Endodermal cell (in vitro differentiated cells): ENCODE data around the gene CTAG1B. TPM values are rescaled to one million over a fixed set of nuclear protein-coding genes. Genes with fewer than 3 reads are reported as not detected.

Experiments
- DNase-seq: peaks from one replicate; pipeline ENCODE4 v3.0.0-alpha.2; 2017
- H3K27ac ChIP-seq: 2 replicates; pipeline ENCODE4 v1.5.1; 2013; ENCODE audit warnings: mild to moderate bottlenecking, low read depth, low read length, moderate library complexity
- H3K27me3 ChIP-seq: 2 replicates; pipeline ENCODE4 v1.6.1; 2013; ENCODE audit warnings: mild to moderate bottlenecking, low read length, moderate library complexity; ENCODE audit not compliant: insufficient read depth, control insufficient read depth, poor library complexity, severe bottlenecking
- H3K36me3 ChIP-seq: 2 replicates; pipeline ENCODE4 v1.7.0; 2013; ENCODE audit warnings: mild to moderate bottlenecking, low read length, moderate library complexity; ENCODE audit not compliant: control insufficient read depth, insufficient read depth
- H3K4me1 ChIP-seq: one replicate; pipeline ENCODE4 v1.7.0; 2013; ENCODE audit warnings: low read length; ENCODE audit not compliant: control insufficient read depth, insufficient read depth
- H3K4me3 ChIP-seq: 2 replicates; pipeline ENCODE4 v1.5.1; 2013; ENCODE audit warnings: mild to moderate bottlenecking, low read length, moderate library complexity
- H3K9ac ChIP-seq: 2 replicates; pipeline ENCODE4 v1.6.1; 2013; ENCODE audit warnings: mild to moderate bottlenecking, low read length, moderate library complexity; ENCODE audit not compliant: poor library complexity, severe bottlenecking; ENCODE audit errors: extremely low read depth
- H3K9me3 ChIP-seq: 2 replicates; pipeline ENCODE4 v1.6.1; 2013; ENCODE audit warnings: mild to moderate bottlenecking, low read length, moderate library complexity; ENCODE audit not compliant: control insufficient read depth
- H3K27ac Mint-ChIP-seq: 2 replicates; pipeline ENCODE4 v1.8.0; 2020; ENCODE audit warnings: mixed read lengths
- H3K27me3 Mint-ChIP-seq: 2 replicates; pipeline ENCODE4 v1.8.0; 2021; ENCODE audit warnings: mild to moderate bottlenecking, mixed read lengths; ENCODE audit not compliant: insufficient read depth
- H3K36me3 Mint-ChIP-seq: 2 replicates; pipeline ENCODE4 v1.8.0; 2020; ENCODE audit warnings: low read depth, mixed read lengths
- H3K4me1 Mint-ChIP-seq: 2 replicates; pipeline ENCODE4 v1.8.0; 2020; ENCODE audit warnings: mixed read lengths
- H3K4me3 Mint-ChIP-seq: 2 replicates; pipeline ENCODE4 v1.8.0; 2020; ENCODE audit warnings: mild to moderate bottlenecking, moderate library complexity, mixed read lengths
- H3K9me3 Mint-ChIP-seq: 2 replicates; pipeline ENCODE4 v1.8.0; 2020; ENCODE audit warnings: mild to moderate bottlenecking, mixed read lengths
- WGBS, 2 experiments: methylation state at CpG; one replicate each; pipeline versions ENCODE4 v1.1.5 to v1.1.7; 2013; ENCODE audit warnings: missing lambda C conversion rate in 2 of 2, mixed read lengths in 1 of 2; ENCODE audit not compliant: insufficient coverage in 1 of 2, insufficient read length in 1 of 2; 5-methylcytosine and 5-hydroxymethylcytosine counted together
- total RNA-seq, 2 donors: library from RNA; stranded (reverse); fragmentation: NEBNext Ultra II Directional in 1 of 2; extraction: Animal tissue kit (Norgen Biotek cat#: 25700) in 1 of 2; gene quantifications; 2 replicates in 1 of 2; 3 replicates in 1 of 2; pipeline ENCODE4 v1.2.1, GENCODE V29; 2021
- TF ChIP-seq, protein P1 (sequence below): fragments of 200-600 bp; sonication (generic); conservative IDR thresholded peaks from 2 replicates; pipeline ENCODE4 v1.5.0; 2021; ENCODE audit warnings: antibody characterized with exemption, mild to moderate bottlenecking

CTAG1B gene
- total RNA-seq, 2 donors from 2014 or later: not detected

DNA sequence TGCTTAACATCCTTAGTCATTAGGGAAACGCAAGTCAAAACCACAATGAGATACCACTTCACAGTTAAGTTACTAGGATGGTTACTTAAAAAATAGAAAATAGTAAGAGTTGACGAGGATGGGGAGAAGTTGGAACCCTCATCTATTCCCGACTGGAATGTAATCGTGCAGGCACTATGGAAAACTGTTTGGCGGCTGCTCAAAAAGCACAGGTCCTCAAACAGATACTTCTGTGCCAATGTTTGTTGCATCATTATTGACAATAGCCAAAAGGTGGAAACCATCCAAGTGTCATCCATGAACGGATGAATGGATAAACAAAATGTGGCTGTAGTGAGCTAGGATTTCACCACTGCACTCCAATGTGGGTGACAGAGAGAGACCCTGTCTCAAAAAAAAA, 11.7 kb downstream of the CTAG1B start:
- Histone ChIP-seq H3K4me3 (no peak overlapping the region), H3K27me3 (no peaks in the 10 kb centered on the region), H3K4me1 (no peaks in the 10 kb centered on the region), H3K27ac (no peak overlapping the region), H3K36me3 (no peaks in the 10 kb centered on the region), H3K9me3 (no peaks in the 10 kb centered on the region), H3K9ac (no peak overlapping the region)
- Mint-ChIP-seq H3K27me3 (peaks cover 6% of the 10 kb centered on the region), H3K36me3 (no peaks in the 10 kb centered on the region), H3K4me1 (no peaks in the 10 kb centered on the region), H3K9me3 (peaks cover 70% of the 10 kb centered on the region), H3K4me3 (no peak overlapping the region), H3K27ac (no peak overlapping the region)
- TF ChIP-seq, protein P1, sequence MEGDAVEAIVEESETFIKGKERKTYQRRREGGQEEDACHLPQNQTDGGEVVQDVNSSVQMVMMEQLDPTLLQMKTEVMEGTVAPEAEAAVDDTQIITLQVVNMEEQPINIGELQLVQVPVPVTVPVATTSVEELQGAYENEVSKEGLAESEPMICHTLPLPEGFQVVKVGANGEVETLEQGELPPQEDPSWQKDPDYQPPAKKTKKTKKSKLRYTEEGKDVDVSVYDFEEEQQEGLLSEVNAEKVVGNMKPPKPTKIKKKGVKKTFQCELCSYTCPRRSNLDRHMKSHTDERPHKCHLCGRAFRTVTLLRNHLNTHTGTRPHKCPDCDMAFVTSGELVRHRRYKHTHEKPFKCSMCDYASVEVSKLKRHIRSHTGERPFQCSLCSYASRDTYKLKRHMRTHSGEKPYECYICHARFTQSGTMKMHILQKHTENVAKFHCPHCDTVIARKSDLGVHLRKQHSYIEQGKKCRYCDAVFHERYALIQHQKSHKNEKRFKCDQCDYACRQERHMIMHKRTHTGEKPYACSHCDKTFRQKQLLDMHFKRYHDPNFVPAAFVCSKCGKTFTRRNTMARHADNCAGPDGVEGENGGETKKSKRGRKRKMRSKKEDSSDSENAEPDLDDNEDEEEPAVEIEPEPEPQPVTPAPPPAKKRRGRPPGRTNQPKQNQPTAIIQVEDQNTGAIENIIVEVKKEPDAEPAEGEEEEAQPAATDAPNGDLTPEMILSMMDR: no peak
- WGBS, 2 experiments: 87 to 100% methylated on average over 2 to 5 of the region's 6 CpGs
- DNase-seq: no peak

DNA sequence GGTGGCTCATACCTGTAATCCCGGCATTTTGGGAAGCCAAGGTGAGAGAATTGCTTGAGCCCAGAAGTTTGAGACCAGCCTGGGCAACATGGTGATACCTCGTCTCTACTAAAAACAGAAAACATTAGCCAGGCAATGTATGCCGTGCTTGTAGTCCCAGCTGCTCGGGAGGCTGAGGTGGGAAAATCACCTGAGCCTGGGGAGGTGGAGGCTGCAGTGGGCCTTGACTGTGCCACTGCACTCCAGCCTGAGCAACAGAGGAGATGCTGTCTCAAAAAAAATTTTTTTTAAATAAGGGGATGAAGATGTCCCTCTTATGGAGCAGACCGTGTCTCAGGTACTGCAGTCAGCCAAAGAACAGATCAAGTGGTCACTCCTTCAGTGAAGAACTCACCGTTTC, 13.5 kb downstream of the CTAG1B start:
- 83 to 100% methylated on average over 1 to 5 of the region's 6 CpGs for WGBS, 2 experiments
- peaks cover 6% of the 10 kb centered on the region for H3K27me3 Mint-ChIP-seq
- Histone ChIP-seq H3K4me1 (no peaks in the 10 kb centered on the region), H3K9ac (no peak overlapping the region), H3K27me3 (no peaks in the 10 kb centered on the region), H3K27ac (no peak overlapping the region), H3K4me3 (no peak overlapping the region), H3K36me3 (no peaks in the 10 kb centered on the region), H3K9me3 (no peaks in the 10 kb centered on the region)
- H3K36me3 Mint-ChIP-seq: no peaks in the 10 kb centered on the region
- DNase-seq: no peak
- H3K9me3 Mint-ChIP-seq: peaks cover 68% of the 10 kb centered on the region
- H3K4me3 Mint-ChIP-seq: no peak overlapping the region
- TF ChIP-seq, protein P1: no peak
- H3K4me1 Mint-ChIP-seq: no peaks in the 10 kb centered on the region
- no peak overlapping the region for H3K27ac Mint-ChIP-seq

GRCh38 chrX:154603438-154604430, 15.3 kb downstream of the CTAG1B start:
- Histone ChIP-seq H3K4me3 (no peak overlapping the region), H3K27me3 (no peaks in the 10 kb centered on the region), H3K9ac (no peak overlapping the region), H3K4me1 (no peaks in the 10 kb centered on the region), H3K36me3 (no peaks in the 10 kb centered on the region), H3K27ac (no peak overlapping the region), H3K9me3 (no peaks in the 10 kb centered on the region)
- Mint-ChIP-seq H3K4me1 (no peaks in the 10 kb centered on the region), H3K4me3 (no peak overlapping the region), H3K27me3 (peaks cover 11% of the 10 kb centered on the region), H3K36me3 (no peaks in the 10 kb centered on the region), H3K27ac (no peak overlapping the region), H3K9me3 (peaks cover 74% of the 10 kb centered on the region)
- WGBS, 2 experiments: 87% methylated on average over 13 of the region's 13 CpGs; no CpG with 5 or more reads in 1 of the 2 experiments
- TF ChIP-seq, protein P1: no peak
- DNase-seq: no peak
